COR-L47 (cell line): ENCODE measurements around the gene CHST13.

Experiments used
- DNase-seq: peaks from one replicate; lab custom pipeline; 2025; lab: John Stamatoyannopoulos, UW

CHST13 gene

GRCh38 chr3:126509597-126510307, 14.2 kb upstream of the CHST13 start:
- no peak for DNase-seq

GRCh38 chr3:126510308-126510910, 13.5 kb upstream of the CHST13 start:
- no peak for DNase-seq

GRCh38 chr3:126511291-126511690, 12.7 kb upstream of the CHST13 start:
- no peak for DNase-seq

- DNase-seq = no peak
Observed at GRCh38 chr3:126512026-126512425, 11.9 kb upstream of the CHST13 start.

GRCh38 chr3:126512916-126513650, 10.9 kb upstream of the CHST13 start:
- no peak for DNase-seq

- no peak for DNase-seq
Observed at GRCh38 chr3:126514161-126514560, 9.8 kb upstream of the CHST13 start.

- DNase-seq = peak; percentile 90
Observed at GRCh38 chr3:126515066-126515706, 8.8 kb upstream of the CHST13 start.

- no peak for DNase-seq
Observed at GRCh38 chr3:126516152-126516935, 7.6 kb upstream of the CHST13 start.

- no peak for DNase-seq
Observed at GRCh38 chr3:126516936-126517290, 7.0 kb upstream of the CHST13 start.

- DNase-seq = no peak
Observed at GRCh38 chr3:126517291-126517951, 6.5 kb upstream of the CHST13 start, which contains the start of gene UROC1. TSS of gene UROC1 (minus strand) at chr3:126517773. CDS start at chr3:126517719, 54 bp downstream.

- DNase-seq = no peak
Observed at GRCh38 chr3:126517986-126518778, 5.8 kb upstream of the CHST13 start.

GRCh38 chr3:126518779-126519177, 5.2 kb upstream of the CHST13 start:
- DNase-seq = no peak

GRCh38 chr3:126519506-126520455, 4.2 kb upstream of the CHST13 start:
- no peak for DNase-seq

- no peak for DNase-seq
Observed at GRCh38 chr3:126521122-126521891, 2.6 kb upstream of the CHST13 start.

GRCh38 chr3:126522363-126522788, 1.6 kb upstream of the CHST13 start:
- DNase-seq = peak; percentile 57

- peak; percentile 46 for DNase-seq
Observed at GRCh38 chr3:126524429-126524988, 554 bp downstream of the CHST13 start.

- DNase-seq = no peak
Observed at GRCh38 chr3:126525091-126525852, 1.3 kb downstream of the CHST13 start.
